ENCODE data around the gene CEP85.

CEP85 gene

DNA sequence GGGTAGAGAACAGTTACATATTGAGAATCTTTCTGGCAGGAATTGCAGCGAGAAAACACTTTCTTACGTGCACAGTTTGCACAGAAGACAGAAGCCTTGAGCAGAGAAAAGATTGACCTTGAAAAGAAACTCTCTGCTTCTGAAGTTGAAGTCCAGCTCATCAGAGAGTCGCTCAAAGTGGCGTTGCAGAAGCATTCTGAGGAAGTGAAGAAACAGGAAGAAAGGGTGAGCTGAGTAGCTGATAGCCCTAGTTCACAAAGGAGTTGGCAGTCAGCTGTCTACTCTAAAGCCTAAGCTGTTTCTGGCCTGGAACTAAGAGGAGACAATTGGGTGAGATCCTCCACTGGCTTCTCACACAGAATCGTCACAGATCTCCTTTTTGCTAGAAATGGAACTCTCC lies 25.6 kb downstream of the CEP85 start:
- in situ Hi-C loops (cut with HindIII; ENCODE audit: low sequenced_read_pairs), result no loop called here
- no peak for DNase-seq (ENCODE audit: low read depth, low spot score)
- TF ChIP-seq, protein P1, sequence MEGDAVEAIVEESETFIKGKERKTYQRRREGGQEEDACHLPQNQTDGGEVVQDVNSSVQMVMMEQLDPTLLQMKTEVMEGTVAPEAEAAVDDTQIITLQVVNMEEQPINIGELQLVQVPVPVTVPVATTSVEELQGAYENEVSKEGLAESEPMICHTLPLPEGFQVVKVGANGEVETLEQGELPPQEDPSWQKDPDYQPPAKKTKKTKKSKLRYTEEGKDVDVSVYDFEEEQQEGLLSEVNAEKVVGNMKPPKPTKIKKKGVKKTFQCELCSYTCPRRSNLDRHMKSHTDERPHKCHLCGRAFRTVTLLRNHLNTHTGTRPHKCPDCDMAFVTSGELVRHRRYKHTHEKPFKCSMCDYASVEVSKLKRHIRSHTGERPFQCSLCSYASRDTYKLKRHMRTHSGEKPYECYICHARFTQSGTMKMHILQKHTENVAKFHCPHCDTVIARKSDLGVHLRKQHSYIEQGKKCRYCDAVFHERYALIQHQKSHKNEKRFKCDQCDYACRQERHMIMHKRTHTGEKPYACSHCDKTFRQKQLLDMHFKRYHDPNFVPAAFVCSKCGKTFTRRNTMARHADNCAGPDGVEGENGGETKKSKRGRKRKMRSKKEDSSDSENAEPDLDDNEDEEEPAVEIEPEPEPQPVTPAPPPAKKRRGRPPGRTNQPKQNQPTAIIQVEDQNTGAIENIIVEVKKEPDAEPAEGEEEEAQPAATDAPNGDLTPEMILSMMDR (IDR thresholded peaks at IDR 0.05; ENCODE audit: low read depth, low read length), result no peak
- no peak overlapping the region for H3K4me3 ChIP-seq (ENCODE audit: low read depth, low read length)

- no peak overlapping the region for H3K4me3 ChIP-seq (ENCODE audit: low read depth, low read length)
- DNase-seq (ENCODE audit: low read depth, low spot score), result no peak
- TF ChIP-seq, protein P1 (IDR thresholded peaks at IDR 0.05; ENCODE audit: low read depth, low read length), result no peak
- in situ Hi-C loops (cut with HindIII; ENCODE audit: low sequenced_read_pairs), result no loop called here
Observed at GRCh38 chr1:26263212-26263611, 29.2 kb downstream of the CEP85 start.

DNA sequence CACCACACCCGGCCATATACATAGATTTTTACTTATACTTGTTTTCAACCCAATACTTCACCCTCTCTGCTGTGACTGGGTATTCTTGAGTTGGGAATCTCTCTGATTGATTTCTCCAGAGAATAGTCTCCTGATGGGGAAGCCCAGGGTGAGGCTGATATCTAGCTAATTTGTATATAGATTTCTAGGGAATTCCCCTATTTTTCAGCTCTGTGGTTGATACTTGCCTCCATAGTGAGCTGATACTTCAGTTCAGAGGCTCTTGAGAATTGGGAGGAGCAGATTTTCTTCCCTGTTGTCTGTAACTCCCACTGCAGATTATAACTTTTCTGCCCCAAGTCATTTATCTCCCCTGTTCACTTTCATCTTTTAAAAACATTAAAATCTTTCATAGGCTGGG lies 31.4 kb downstream of the CEP85 start:
- in situ Hi-C loops (cut with HindIII; ENCODE audit: low sequenced_read_pairs), result no loop called here
- TF ChIP-seq, protein P1 (IDR thresholded peaks at IDR 0.05; ENCODE audit: low read depth, low read length), result no peak

DNA sequence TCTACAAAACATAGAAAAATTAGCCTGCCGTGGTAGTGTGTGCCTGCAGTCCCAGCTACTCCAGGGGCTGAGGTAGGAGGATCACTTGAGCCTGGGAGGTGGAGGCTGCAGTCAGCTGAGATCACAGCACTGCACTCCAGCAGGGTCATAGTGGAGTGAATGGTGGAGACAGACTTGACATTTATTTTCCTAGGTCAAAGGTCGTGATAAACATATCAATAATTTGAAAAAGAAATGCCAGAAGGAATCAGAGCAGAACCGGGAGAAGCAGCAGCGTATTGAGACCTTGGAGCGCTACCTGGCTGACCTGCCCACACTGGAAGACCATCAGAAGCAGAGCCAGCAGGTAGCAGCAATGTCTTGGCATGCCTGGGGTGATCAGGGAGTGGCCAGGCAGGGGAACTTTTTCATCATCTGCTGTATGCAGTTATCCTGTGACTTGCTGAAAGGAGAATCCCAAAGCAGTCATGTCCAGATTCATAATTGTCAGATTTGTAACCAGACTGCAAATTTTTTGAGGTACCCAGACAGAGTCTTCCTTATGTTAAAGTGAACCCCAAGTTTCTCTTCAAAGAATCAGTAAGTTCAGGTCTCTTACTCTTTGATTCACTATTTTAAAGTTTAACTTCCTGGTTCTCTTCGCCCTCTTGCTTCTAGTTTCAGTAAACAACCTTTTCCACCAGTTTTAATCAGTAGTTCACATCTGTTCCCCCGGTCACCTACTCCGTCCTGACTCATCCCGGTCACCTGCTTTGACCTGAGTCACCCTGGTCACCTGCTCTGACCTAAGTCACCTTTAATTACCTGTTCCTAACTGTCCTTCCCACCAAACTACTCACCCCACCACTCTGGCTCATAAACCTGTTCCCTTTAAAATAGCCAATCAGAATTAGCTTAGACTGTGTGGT lies 34.5 kb downstream of the CEP85 start:
- TF ChIP-seq, protein P1 (IDR thresholded peaks at IDR 0.05; ENCODE audit: low read depth, low read length), result no peak
- H3K4me3 ChIP-seq (ENCODE audit: low read depth, low read length), result no peak overlapping the region
- in situ Hi-C loops (cut with HindIII; ENCODE audit: low sequenced_read_pairs), result no loop called here
- DNase-seq (ENCODE audit: low read depth, low spot score), result no peak

More for the DNA sequence above, 31.4 kb downstream of the CEP85 start:
- H3K4me3 ChIP-seq (ENCODE audit: low read depth, low read length), result no peak overlapping the region
- DNase-seq (ENCODE audit: low read depth, low spot score), result no peak

DNA sequence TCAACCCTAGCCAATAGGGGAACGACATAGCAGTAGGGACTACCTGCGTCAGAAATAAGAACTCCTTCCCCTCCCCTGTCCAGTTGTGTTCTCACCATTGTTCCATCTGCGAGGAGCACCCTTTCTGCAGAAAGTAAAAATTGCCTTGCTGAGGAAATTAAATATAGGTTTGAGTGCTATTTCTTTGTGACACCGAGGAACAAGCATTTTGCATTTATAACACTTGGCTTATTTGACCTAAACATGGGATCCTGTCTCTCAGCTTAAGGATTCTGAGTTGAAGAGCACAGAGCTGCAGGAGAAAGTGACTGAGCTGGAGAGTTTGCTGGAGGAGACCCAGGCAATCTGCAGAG lies 35.2 kb downstream of the CEP85 start:
- DNase-seq (ENCODE audit: low read depth, low spot score), result no peak
- no peak overlapping the region for H3K4me3 ChIP-seq (ENCODE audit: low read depth, low read length)
- in situ Hi-C loops (cut with HindIII; ENCODE audit: low sequenced_read_pairs), result no loop called here
- TF ChIP-seq, protein P1 (IDR thresholded peaks at IDR 0.05; ENCODE audit: low read depth, low read length), result no peak

DNA sequence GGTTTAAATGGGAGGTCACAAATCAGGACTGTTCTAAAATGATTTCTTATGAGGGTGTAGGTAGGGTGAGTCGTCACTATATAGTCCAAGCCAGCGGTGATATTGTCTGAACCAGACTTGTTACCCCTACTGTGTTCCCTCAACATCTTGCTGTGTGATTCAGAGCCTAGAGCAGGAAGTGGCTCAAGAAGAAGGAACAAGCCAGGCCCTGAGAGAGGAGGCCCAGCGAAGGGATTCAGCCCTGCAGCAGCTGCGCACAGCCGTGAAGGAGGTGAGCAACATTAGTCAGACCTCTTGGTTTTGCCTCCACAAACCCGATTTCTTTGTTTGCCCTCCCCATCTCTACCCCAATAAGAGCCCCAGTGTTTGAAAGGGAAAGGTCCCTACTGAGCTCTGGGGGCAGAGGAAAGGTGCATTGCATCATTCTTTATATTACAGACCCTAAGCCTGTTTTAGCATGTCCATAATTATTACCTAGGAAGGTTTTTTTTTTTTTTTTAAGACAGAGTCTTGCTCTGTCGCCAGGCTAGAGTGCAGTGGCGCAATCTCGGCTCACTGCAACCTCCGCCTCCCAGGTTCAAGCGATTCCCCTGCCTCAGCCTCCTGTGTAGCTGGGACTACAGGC lies 40.9 kb downstream of the CEP85 start:
- no peak overlapping the region for H3K4me3 ChIP-seq (ENCODE audit: low read depth, low read length)
- DNase-seq (ENCODE audit: low read depth, low spot score), result peak; percentile 72
- in situ Hi-C loops (cut with HindIII; ENCODE audit: low sequenced_read_pairs), result no loop called here
- TF ChIP-seq, protein P1 (IDR thresholded peaks at IDR 0.05; ENCODE audit: low read depth, low read length), result no peak
